HepG2 (cell line): ENCODE measurements around the gene BCAS1. TPM values are rescaled to one million over a fixed set of nuclear protein-coding genes. Genes with fewer than 3 reads are reported as not detected.
A peak's percentile ranks its signal among the peaks of the same experiment; 100 is the strongest.

ENCODE experiments used
- BRD4 ChIP-seq: sonication (generic); formaldehyde crosslinking; IDR thresholded peaks from 2 replicates; pipeline ENCODE4 v1.4.0; 2020; ENCODE audit warnings: missing genetic modification reagents
- EED ChIP-seq: sonication (generic); formaldehyde crosslinking; IDR thresholded peaks from 2 replicates; pipeline ENCODE4 v1.5.0; 2020; ENCODE audit warnings: mild to moderate bottlenecking, missing genetic modification reagents
- ELF3 ChIP-seq: IDR thresholded peaks from 2 replicates; pipeline ENCODE4 v1.6.1; 2016; ENCODE audit warnings: missing genetic modification reagents, missing compliant biosample characterization
- HDAC1 ChIP-seq: sonication (generic); formaldehyde crosslinking; IDR thresholded peaks from 2 replicates; pipeline ENCODE4 v1.5.1; 2020; ENCODE audit warnings: mild to moderate bottlenecking, missing genetic modification reagents
- MAF1 ChIP-seq: sonication (generic); formaldehyde crosslinking; IDR thresholded peaks from 2 replicates; pipeline ENCODE4 v1.5.0; 2020; ENCODE audit warnings: missing genetic modification reagents, borderline replicate concordance
- MXD4 ChIP-seq: IDR thresholded peaks from 2 replicates; pipeline ENCODE4 v1.6.1; 2016; ENCODE audit warnings: mild to moderate bottlenecking, missing biosample characterization, missing genetic modification reagents
- NAIF1 ChIP-seq: sonication (generic); formaldehyde crosslinking; IDR thresholded peaks from 2 replicates; pipeline ENCODE4 v1.5.0; 2020; ENCODE audit warnings: mild to moderate bottlenecking, missing genetic modification reagents, borderline replicate concordance
- SCMH1 ChIP-seq: sonication (generic); formaldehyde crosslinking; IDR thresholded peaks from 2 replicates; pipeline ENCODE4 v1.9.0; 2021; ENCODE audit warnings: missing genetic modification reagents, mild to moderate bottlenecking, borderline replicate concordance
- SMC3 ChIP-seq: IDR thresholded peaks from 2 replicates; pipeline ENCODE4 v1.6.1; 2011; ENCODE audit warnings: low read length, improper control_type of control experiment
- SOX5 ChIP-seq: IDR thresholded peaks from 2 replicates; pipeline ENCODE4 v1.6.1; 2016; ENCODE audit warnings: borderline replicate concordance
- SP2 ChIP-seq: sonication (generic); formaldehyde crosslinking; IDR thresholded peaks from 2 replicates; pipeline ENCODE4 v1.5.1; 2020; ENCODE audit warnings: mild to moderate bottlenecking, missing genetic modification reagents
- TEAD2 ChIP-seq: sonication (generic); formaldehyde crosslinking; IDR thresholded peaks from 2 replicates; pipeline ENCODE4 v1.9.0; 2021; ENCODE audit warnings: missing genetic modification reagents
- TEAD3 ChIP-seq: optimal IDR thresholded peaks from 2 replicates; pipeline ENCODE3; 2016; ENCODE audit warnings: borderline replicate concordance
- TFE3 ChIP-seq: IDR thresholded peaks from 2 replicates; pipeline ENCODE4 v1.6.1; 2016
- ZNF138 ChIP-seq: sonication (generic); formaldehyde crosslinking; IDR thresholded peaks from 2 replicates; pipeline ENCODE4 v1.5.0; 2020; ENCODE audit warnings: mild to moderate bottlenecking, low read depth, missing genetic modification reagents
- ZNF20 ChIP-seq: sonication (generic); formaldehyde crosslinking; IDR thresholded peaks from 2 replicates; pipeline ENCODE4 v1.4.0; 2020; ENCODE audit warnings: mild to moderate bottlenecking, moderate library complexity, missing genetic modification reagents
- ZNF431 ChIP-seq: sonication (generic); formaldehyde crosslinking; IDR thresholded peaks from 2 replicates; pipeline ENCODE4 v1.9.0; 2022; ENCODE audit warnings: missing genetic modification reagents, low read depth, mild to moderate bottlenecking, borderline replicate concordance
- ZNF451 ChIP-seq: sonication (generic); formaldehyde crosslinking; IDR thresholded peaks from 2 replicates; pipeline ENCODE4 v1.5.0; 2020; ENCODE audit warnings: mild to moderate bottlenecking, missing genetic modification reagents
- ZNF574 ChIP-seq: sonication (generic); formaldehyde crosslinking; IDR thresholded peaks from 2 replicates; pipeline ENCODE4 v1.4.0; 2020; ENCODE audit warnings: missing genetic modification reagents
- ZNF639 ChIP-seq: conservative IDR thresholded peaks from 2 replicates; pipeline ENCODE4 v1.6.1; 2018; ENCODE audit warnings: missing genetic modification reagents
- ZNF740 ChIP-seq: sonication (generic); formaldehyde crosslinking; IDR thresholded peaks from 2 replicates; pipeline ENCODE4 v1.4.0; 2020; ENCODE audit warnings: missing genetic modification reagents
- ZNF75D ChIP-seq: sonication (generic); formaldehyde crosslinking; IDR thresholded peaks from 2 replicates; pipeline ENCODE4 v1.8.1; 2023; ENCODE audit warnings: missing genetic modification reagents, mild to moderate bottlenecking, borderline replicate concordance
- polyA plus RNA-seq, 8 experiments: library from polyadenylated mRNA; depleted of rRNA in 3 of 8; stranded (reverse) in 7 of 8; unstranded in 1 of 8; fragments of >200 nt; fragmentation: Illumina TruSeq in 4 of 8; extraction: Trizol in 4 of 8; gene quantifications; 2 replicates each; pipeline versions ENCODE4 v1.2.1 to v1.2.3, GENCODE V29; 2011 to 2016; ENCODE audit warnings: low read depth in 4 of 8, missing spikeins in 1 of 8, mixed read lengths in 1 of 8; ENCODE audit not compliant: insufficient read depth in 1 of 8
- total RNA-seq, 5 experiments: library from RNA; depleted of rRNA; stranded (reverse); fragments of >200 nt; fragmentation: Illumina TruSeq; extraction: Trizol; gene quantifications; 2 replicates each; pipeline ENCODE4 v1.2.3, GENCODE V29; 2016; ENCODE audit warnings: low read depth in 1 of 5
- TF ChIP-seq, protein P1 (sequence below): sonication (generic); formaldehyde crosslinking; IDR thresholded peaks from 2 replicates; pipeline ENCODE4 v1.4.0; 2020; ENCODE audit warnings: missing genetic modification reagents

Gene BCAS1
- total and polyA plus RNA-seq, 2 of the 13 experiments (the other 11 are each of a cell fraction or from before 2014, with no cell fraction given): 0.55 to 0.91 TPM

DNA sequence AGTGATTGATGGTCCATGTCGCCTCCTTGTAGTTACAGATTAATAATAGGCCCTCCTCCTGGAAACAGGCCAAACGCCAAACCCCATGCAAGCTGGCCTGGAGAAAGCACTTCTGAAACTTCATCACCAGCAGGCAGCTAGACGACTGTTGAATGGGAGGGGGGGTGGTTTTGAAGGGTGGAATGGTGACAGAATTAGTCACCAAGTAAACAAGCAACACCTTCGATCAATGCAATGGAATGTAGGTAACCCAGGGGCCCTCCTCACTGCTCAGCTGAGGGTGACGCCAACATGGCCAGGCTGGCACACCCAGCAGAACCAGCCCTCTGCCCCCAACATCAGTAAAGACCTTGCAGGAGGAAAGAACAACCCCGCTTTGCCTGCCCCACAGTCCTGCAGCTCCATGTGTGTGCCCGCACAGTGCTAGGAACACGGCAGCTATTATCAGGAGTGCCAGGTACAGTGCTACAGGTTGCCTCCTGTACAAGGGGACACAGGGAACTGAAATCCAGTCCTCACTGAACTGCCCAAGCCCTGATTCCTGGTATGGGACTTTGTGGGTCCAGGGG, 2.7 kb downstream of the BCAS1 start (continued):
- TF ChIP-seq ZNF20 (CRISPR knock-in tag): no peak
- TF ChIP-seq, protein P1, sequence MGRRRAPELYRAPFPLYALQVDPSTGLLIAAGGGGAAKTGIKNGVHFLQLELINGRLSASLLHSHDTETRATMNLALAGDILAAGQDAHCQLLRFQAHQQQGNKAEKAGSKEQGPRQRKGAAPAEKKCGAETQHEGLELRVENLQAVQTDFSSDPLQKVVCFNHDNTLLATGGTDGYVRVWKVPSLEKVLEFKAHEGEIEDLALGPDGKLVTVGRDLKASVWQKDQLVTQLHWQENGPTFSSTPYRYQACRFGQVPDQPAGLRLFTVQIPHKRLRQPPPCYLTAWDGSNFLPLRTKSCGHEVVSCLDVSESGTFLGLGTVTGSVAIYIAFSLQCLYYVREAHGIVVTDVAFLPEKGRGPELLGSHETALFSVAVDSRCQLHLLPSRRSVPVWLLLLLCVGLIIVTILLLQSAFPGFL (CRISPR knock-in tag): no peak
- no peak for TF ChIP-seq SCMH1 (CRISPR knock-in tag)
- TF ChIP-seq BRD4: no peak; the same call in 1 of the 2 replicates
- 0 out of 2 replicates have a peak, but pooled peaks have one; percentile 62 for TF ChIP-seq MXD4 (CRISPR knock-in tag)
- TF ChIP-seq HDAC1 (CRISPR knock-in tag): peak; percentile 92
- TF ChIP-seq EED (CRISPR knock-in tag): no peak
- peak; percentile 95 for TF ChIP-seq SOX5
- TF ChIP-seq SMC3: peak; percentile 26; the same call in 1 of the 2 replicates
- TF ChIP-seq NAIF1 (CRISPR knock-in tag): 0 out of 2 replicates have a peak, but pooled peaks have one; percentile 53
- TF ChIP-seq ZNF740 (CRISPR knock-in tag): peak; percentile 93
- no peak for TF ChIP-seq MAF1
- no peak for TF ChIP-seq TEAD2 (CRISPR knock-in tag)
- peak; percentile 78 for TF ChIP-seq ZNF574 (CRISPR knock-in tag)
- TF ChIP-seq ELF3 (CRISPR knock-in tag): peak; percentile 89
- TF ChIP-seq SP2 (CRISPR knock-in tag): no peak
- TF ChIP-seq TEAD3 (CRISPR knock-in tag): peak; percentile 99
- no peak for TF ChIP-seq ZNF451 (CRISPR knock-in tag)
- TF ChIP-seq ZNF639 (CRISPR knock-in tag): no peak
- peak; percentile 72; the same call in 1 of the 2 replicates for TF ChIP-seq TFE3 (CRISPR knock-in tag)
- TF ChIP-seq ZNF431 (CRISPR knock-in tag): no peak
- no peak for TF ChIP-seq ZNF138
- no peak for TF ChIP-seq ZNF75D (CRISPR knock-in tag)
